Gastrocnemius medialis (tissue), 4 donors: Measurements from ENCODE around the gene TIMP1.

Source experiments
- CTCF ChIP-seq, 5 experiments: fragments of 450-650 bp in 3 of 5; fragments of 200-600 bp in 2 of 5; sonication (generic) in 2 of 5; IDR thresholded peaks in 4 of 5; conservative IDR thresholded peaks in 1 of 5; 1 replicate in 4 of 5; 2 replicates in 1 of 5; pipeline ENCODE4 v1.5.1; 2016 to 2019; ENCODE audit warnings: antibody characterized with exemption in 5 of 5, mild to moderate bottlenecking in 3 of 5, moderate library complexity in 3 of 5
- POLR2A ChIP-seq, 2 donors: fragments of 450-650 bp; IDR thresholded peaks; one replicate each; pipeline ENCODE4 v1.6.1; 2017; ENCODE audit warnings: antibody characterized with exemption in 2 of 2, mild to moderate bottlenecking in 2 of 2, moderate library complexity in 2 of 2

- no peak for TF ChIP-seq CTCF (IDR thresholded peaks at IDR 0.05 in 4 of 5, conservative IDR thresholded peaks at IDR 0.05 in 1 of 5)
- no peak for TF ChIP-seq POLR2A (IDR thresholded peaks at IDR 0.05)
Observed at GRCh38 chrX:47631676-47632075, 49.4 kb downstream of the TIMP1 start.
